ENCODE data around the gene ARHGEF3. TPM values are rescaled to one million over a fixed set of nuclear protein-coding genes. Genes with fewer than 3 reads are reported as not detected.

Gene ARHGEF3
- polyA plus RNA-seq, 1 donor from 2014 or later: 4.1 TPM

DNA sequence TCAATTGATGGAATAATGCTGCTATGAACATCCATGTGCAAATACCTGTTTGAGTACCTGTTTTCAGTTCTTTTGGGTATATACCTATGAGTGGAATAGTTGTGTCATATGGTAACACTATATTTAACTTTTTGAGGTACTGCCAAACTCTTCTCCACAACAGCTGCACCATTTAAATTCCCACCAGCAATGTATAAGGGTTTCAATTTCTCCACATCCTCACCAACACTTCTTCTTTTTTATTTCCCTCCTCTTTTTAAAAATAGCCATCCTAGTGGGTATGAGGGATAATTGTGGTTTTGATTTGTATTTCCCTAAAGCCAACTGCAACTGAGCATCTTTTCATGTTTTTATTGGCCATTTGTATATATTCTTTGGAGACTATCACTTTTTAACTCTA, 31.3 kb upstream of the ARHGEF3 start:
- Histone ChIP-seq H2AFZ (ENCODE audit: low read depth, low read length) (no peak overlapping the region), H3K4me3 (ENCODE audit: low read length) (no peak overlapping the region), H3K27ac (ENCODE audit: low read length) (no peak overlapping the region), H3K9ac (ENCODE audit: low read length) (no peak overlapping the region), H3K36me3 (ENCODE audit: insufficient read depth, low read length) (no peaks in the 10 kb centered on the region), H3K9me3 (ENCODE audit: low read length) (no peaks in the 10 kb centered on the region), H3F3A (ENCODE audit: insufficient read depth, low read length, poor library complexity, severe bottlenecking) (no peaks in the 10 kb centered on the region), H3K4me2 (ENCODE audit: low read length) (no peak overlapping the region), H3K27me3 (ENCODE audit: insufficient read depth, low read depth, low read length) (no peaks in the 10 kb centered on the region), H4K20me1 (ENCODE audit: insufficient read depth) (no peaks in the 10 kb centered on the region), H3K9me2 (ENCODE audit: insufficient read depth, low read length) (no peaks in the 10 kb centered on the region), H3K79me2 (replicated peaks; ENCODE audit: insufficient read depth, low read length) (no peaks in the 10 kb centered on the region)
- TF ChIP-seq RAD21 (conservative IDR thresholded peaks at IDR 0.05) (no peak), POLR2AphosphoS5 (IDR thresholded peaks at IDR 0.05) (no peak), EZH2 (IDR thresholded peaks at IDR 0.05; ENCODE audit: borderline replicate concordance, insufficient read depth, low read length, poor library complexity, severe bottlenecking) (no peak), REST (IDR thresholded peaks at IDR 0.05; ENCODE audit: borderline replicate concordance) (no peak), EP300 (conservative IDR thresholded peaks at IDR 0.05; ENCODE audit: poor library complexity, severe bottlenecking) (no peak), MXI1 (conservative IDR thresholded peaks at IDR 0.05; ENCODE audit: poor library complexity, severe bottlenecking) (no peak), TAF1 (IDR thresholded peaks at IDR 0.05; ENCODE audit: low read depth) (no peak), SMC3 (conservative IDR thresholded peaks at IDR 0.05; ENCODE audit: poor library complexity) (no peak)
- TF ChIP-seq, protein P1, sequence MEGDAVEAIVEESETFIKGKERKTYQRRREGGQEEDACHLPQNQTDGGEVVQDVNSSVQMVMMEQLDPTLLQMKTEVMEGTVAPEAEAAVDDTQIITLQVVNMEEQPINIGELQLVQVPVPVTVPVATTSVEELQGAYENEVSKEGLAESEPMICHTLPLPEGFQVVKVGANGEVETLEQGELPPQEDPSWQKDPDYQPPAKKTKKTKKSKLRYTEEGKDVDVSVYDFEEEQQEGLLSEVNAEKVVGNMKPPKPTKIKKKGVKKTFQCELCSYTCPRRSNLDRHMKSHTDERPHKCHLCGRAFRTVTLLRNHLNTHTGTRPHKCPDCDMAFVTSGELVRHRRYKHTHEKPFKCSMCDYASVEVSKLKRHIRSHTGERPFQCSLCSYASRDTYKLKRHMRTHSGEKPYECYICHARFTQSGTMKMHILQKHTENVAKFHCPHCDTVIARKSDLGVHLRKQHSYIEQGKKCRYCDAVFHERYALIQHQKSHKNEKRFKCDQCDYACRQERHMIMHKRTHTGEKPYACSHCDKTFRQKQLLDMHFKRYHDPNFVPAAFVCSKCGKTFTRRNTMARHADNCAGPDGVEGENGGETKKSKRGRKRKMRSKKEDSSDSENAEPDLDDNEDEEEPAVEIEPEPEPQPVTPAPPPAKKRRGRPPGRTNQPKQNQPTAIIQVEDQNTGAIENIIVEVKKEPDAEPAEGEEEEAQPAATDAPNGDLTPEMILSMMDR (IDR thresholded peaks at IDR 0.05; ENCODE audit: poor library complexity, severe bottlenecking): no peak

DNA sequence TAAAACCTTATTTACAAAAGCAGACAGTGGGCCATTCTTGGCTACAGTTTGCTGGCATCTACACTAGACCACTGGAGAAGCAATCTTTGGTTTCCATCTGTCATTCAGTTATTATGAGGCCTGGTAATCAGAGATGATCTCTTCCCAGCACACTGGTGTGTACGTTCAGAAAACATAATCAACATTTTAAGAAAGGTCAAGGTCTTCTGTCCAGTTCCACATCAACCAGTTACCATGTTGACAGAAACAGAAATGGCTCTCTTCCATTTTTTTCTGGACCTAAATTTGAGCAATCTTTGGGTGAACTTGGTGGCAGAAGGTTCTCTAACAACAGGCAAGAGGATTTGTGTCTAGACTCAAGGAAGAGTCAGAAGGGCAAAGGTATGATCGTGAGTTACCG, 29.8 kb upstream of the ARHGEF3 start:
- Histone ChIP-seq H3K27me3 (ENCODE audit: insufficient read depth, low read depth, low read length) (no peaks in the 10 kb centered on the region), H3K9ac (ENCODE audit: low read length) (no peak overlapping the region), H3K9me3 (ENCODE audit: low read length) (no peaks in the 10 kb centered on the region), H3K4me3 (ENCODE audit: low read length) (no peak overlapping the region), H3K4me2 (ENCODE audit: low read length) (no peak overlapping the region), H3K27ac (ENCODE audit: low read length) (no peak overlapping the region), H4K20me1 (ENCODE audit: insufficient read depth) (no peaks in the 10 kb centered on the region), H2AFZ (ENCODE audit: low read depth, low read length) (no peak overlapping the region), H3K36me3 (ENCODE audit: insufficient read depth, low read length) (no peaks in the 10 kb centered on the region), H3K79me2 (replicated peaks; ENCODE audit: insufficient read depth, low read length) (no peaks in the 10 kb centered on the region), H3F3A (ENCODE audit: insufficient read depth, low read length, poor library complexity, severe bottlenecking) (no peaks in the 10 kb centered on the region), H3K9me2 (ENCODE audit: insufficient read depth, low read length) (no peaks in the 10 kb centered on the region)
- no peak for TF ChIP-seq EZH2 (IDR thresholded peaks at IDR 0.05; ENCODE audit: borderline replicate concordance, insufficient read depth, low read length, poor library complexity, severe bottlenecking)
- TF ChIP-seq POLR2AphosphoS5 (IDR thresholded peaks at IDR 0.05): no peak
- TF ChIP-seq, protein P1 (IDR thresholded peaks at IDR 0.05; ENCODE audit: poor library complexity, severe bottlenecking): no peak
- TF ChIP-seq EP300 (conservative IDR thresholded peaks at IDR 0.05; ENCODE audit: poor library complexity, severe bottlenecking): no peak
- no peak for TF ChIP-seq TAF1 (IDR thresholded peaks at IDR 0.05; ENCODE audit: low read depth)
- no peak for TF ChIP-seq RAD21 (conservative IDR thresholded peaks at IDR 0.05)
- no peak for TF ChIP-seq MXI1 (conservative IDR thresholded peaks at IDR 0.05; ENCODE audit: poor library complexity, severe bottlenecking)
- TF ChIP-seq REST (IDR thresholded peaks at IDR 0.05; ENCODE audit: borderline replicate concordance): no peak
- no peak for TF ChIP-seq SMC3 (conservative IDR thresholded peaks at IDR 0.05; ENCODE audit: poor library complexity)
